T-helper 1 cell treated with Interleukin-12 subunit alpha and Interleukin-12 subunit beta and Interleukin-4 antibody, amounts not matched to agents 30 ng/mL and 1 ng/mL, for 36 hours (primary cell): ENCODE results near the gene LIPC. TPM values are rescaled to one million over a fixed set of nuclear protein-coding genes. Genes with fewer than 3 reads are reported as not detected.
"Not testable (repeated sequence)": the region's sequence is repeated elsewhere in the genome, so short reads cannot be mapped to it uniquely, and the experiment has no call there.

Experiments
- intact Hi-C: fragments of 100-400 bp; cut with micrococcal nuclease; formaldehyde crosslinking; loops from one replicate; pipeline ENCODE4 v1.15.1; 2024
- total RNA-seq: library from RNA; stranded (reverse); gene quantifications from 2 replicates; pipeline ENCODE4 v1.2.3, GENCODE V29; 2022

The LIPC gene
- total RNA-seq, 1 donor from 2014 or later: 4.4 TPM

GRCh38 chr15:58603927-58604326 is 172.1 kb downstream of the LIPC start:
- intact Hi-C loops: not testable (repeated sequence)

- intact Hi-C loops: no loop called here
Measured at GRCh38 chr15:58604455-58604923, 172.7 kb downstream of the LIPC start.

- intact Hi-C loops: no loop called here
Measured at GRCh38 chr15:58605931-58606530, 174.2 kb downstream of the LIPC start.

- intact Hi-C loops: no loop called here
Measured at GRCh38 chr15:58606577-58607080, 174.8 kb downstream of the LIPC start.

GRCh38 chr15:58608129-58608590 is 176.4 kb downstream of the LIPC start:
- intact Hi-C loops: no loop called here

- intact Hi-C loops: no loop called here
Measured at GRCh38 chr15:58608711-58609110, 176.9 kb downstream of the LIPC start.

- intact Hi-C loops: no loop called here
Measured at GRCh38 chr15:58611731-58612676, 180.2 kb downstream of the LIPC start.

GRCh38 chr15:58616171-58616570 is 184.4 kb downstream of the LIPC start:
- intact Hi-C loops: no loop called here
